Stimulated activated CD8-positive, alpha-beta memory T cell treated with anti-CD3 and anti-CD28 coated beads, Interleukin-4, amount 100 ng/mL, for 1 hour (primary cell): ENCODE results near the gene PLBD2.
"Not testable (repeated sequence)": the region's sequence is repeated elsewhere in the genome, so short reads cannot be mapped to it uniquely, and the experiment has no call there.

Source experiments
- DNase-seq, 2 donors: peaks; one replicate each; pipeline ENCODE4 v3.0.0-alpha.2; 2020; ENCODE audit warnings: low read depth in 2 of 2, low spot score in 1 of 2

Gene PLBD2

GRCh38 chr12:113334786-113335539 is 23.4 kb upstream of the PLBD2 start, which contains the start of gene SLC8B1:
Gene SLC8B1 (minus strand): TSS chr12:113335109. CDS start chr12:113332878, 2,231 bp downstream.
- peak; percentile 80 to 88 for DNase-seq

- DNase-seq = no peak
Measured at GRCh38 chr12:113339540-113339939, 18.8 kb upstream of the PLBD2 start.

- no peak for DNase-seq
Measured at GRCh38 chr12:113340061-113340460, 18.3 kb upstream of the PLBD2 start.

GRCh38 chr12:113341535-113341934 is 16.9 kb upstream of the PLBD2 start:
- DNase-seq = no peak

- DNase-seq = no peak
Measured at GRCh38 chr12:113345318-113345717, 13.1 kb upstream of the PLBD2 start.

- DNase-seq = no peak
Measured at GRCh38 chr12:113346353-113346752, 12.0 kb upstream of the PLBD2 start.

GRCh38 chr12:113347107-113347506 is 11.3 kb upstream of the PLBD2 start:
- no peak for DNase-seq

- DNase-seq = no peak
Measured at GRCh38 chr12:113347892-113348291, 10.5 kb upstream of the PLBD2 start.

GRCh38 chr12:113348849-113349536 is 9.4 kb upstream of the PLBD2 start:
- DNase-seq = no peak

- DNase-seq = no peak
Measured at GRCh38 chr12:113351089-113351488, 7.3 kb upstream of the PLBD2 start.

GRCh38 chr12:113354192-113354591 is 4.2 kb upstream of the PLBD2 start:
- not testable (repeated sequence) for DNase-seq

- no peak for DNase-seq
Measured at GRCh38 chr12:113359133-113359938, 949 bp downstream of the PLBD2 start.

GRCh38 chr12:113359939-113360748 is 1.8 kb downstream of the PLBD2 start:
- DNase-seq = no peak

GRCh38 chr12:113361574-113362370 is 3.4 kb downstream of the PLBD2 start:
- no peak for DNase-seq

GRCh38 chr12:113364698-113365097 is 6.3 kb downstream of the PLBD2 start:
- no peak for DNase-seq

- no peak for DNase-seq
Measured at GRCh38 chr12:113365639-113366395, 7.4 kb downstream of the PLBD2 start.

GRCh38 chr12:113366827-113367226 is 8.4 kb downstream of the PLBD2 start:
- DNase-seq = no peak

- no peak for DNase-seq
Measured at GRCh38 chr12:113368331-113368730, 9.9 kb downstream of the PLBD2 start.

- no peak for DNase-seq
Measured at GRCh38 chr12:113369391-113369985, 11.1 kb downstream of the PLBD2 start.
